SK-N-SH treated with all-trans-retinoic acid at 6 μM for 48 hours (cell line): ENCODE measurements around the gene VSIR.

Experiments
- GLIS3 ChIP-seq: fragments of 250-450 bp; sonication (Bioruptor Pico); IDR thresholded peaks from 2 replicates; pipeline ENCODE4 v1.5.0; 2020; ENCODE audit warnings: mild to moderate bottlenecking, moderate library complexity
- TCF4 ChIP-seq: fragments of 250-450 bp; sonication (Bioruptor Pico); IDR thresholded peaks from 2 replicates; pipeline ENCODE4 v1.8.0; 2021; ENCODE audit warnings: mild to moderate bottlenecking, moderate library complexity, borderline replicate concordance
- ZFP30 ChIP-seq: fragments of 450-650 bp; formaldehyde crosslinking; IDR thresholded peaks from 2 replicates; pipeline ENCODE4 v1.5.0; 2022; ENCODE audit warnings: mild to moderate bottlenecking, moderate library complexity
- TF ChIP-seq, protein P1 (sequence below): fragments of 250-450 bp; sonication (Bioruptor Pico); IDR thresholded peaks from 2 replicates; pipeline ENCODE4 v1.8.0; 2020; ENCODE audit warnings: mild to moderate bottlenecking, moderate library complexity, borderline replicate concordance

GRCh38 chr10:71706216-71707121 lies 66.9 kb downstream of the VSIR start:
- TF ChIP-seq GLIS3 (no peak), ZFP30 (CRISPR knock-in tag) (no peak), TCF4 (CRISPR knock-in tag) (no peak)
- TF ChIP-seq, protein P1, sequence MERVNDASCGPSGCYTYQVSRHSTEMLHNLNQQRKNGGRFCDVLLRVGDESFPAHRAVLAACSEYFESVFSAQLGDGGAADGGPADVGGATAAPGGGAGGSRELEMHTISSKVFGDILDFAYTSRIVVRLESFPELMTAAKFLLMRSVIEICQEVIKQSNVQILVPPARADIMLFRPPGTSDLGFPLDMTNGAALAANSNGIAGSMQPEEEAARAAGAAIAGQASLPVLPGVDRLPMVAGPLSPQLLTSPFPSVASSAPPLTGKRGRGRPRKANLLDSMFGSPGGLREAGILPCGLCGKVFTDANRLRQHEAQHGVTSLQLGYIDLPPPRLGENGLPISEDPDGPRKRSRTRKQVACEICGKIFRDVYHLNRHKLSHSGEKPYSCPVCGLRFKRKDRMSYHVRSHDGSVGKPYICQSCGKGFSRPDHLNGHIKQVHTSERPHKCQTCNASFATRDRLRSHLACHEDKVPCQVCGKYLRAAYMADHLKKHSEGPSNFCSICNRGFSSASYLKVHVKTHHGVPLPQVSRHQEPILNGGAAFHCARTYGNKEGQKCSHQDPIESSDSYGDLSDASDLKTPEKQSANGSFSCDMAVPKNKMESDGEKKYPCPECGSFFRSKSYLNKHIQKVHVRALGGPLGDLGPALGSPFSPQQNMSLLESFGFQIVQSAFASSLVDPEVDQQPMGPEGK (CRISPR knock-in tag) = no peak
